ENCODE measurements around the gene RBM39.

DNA sequence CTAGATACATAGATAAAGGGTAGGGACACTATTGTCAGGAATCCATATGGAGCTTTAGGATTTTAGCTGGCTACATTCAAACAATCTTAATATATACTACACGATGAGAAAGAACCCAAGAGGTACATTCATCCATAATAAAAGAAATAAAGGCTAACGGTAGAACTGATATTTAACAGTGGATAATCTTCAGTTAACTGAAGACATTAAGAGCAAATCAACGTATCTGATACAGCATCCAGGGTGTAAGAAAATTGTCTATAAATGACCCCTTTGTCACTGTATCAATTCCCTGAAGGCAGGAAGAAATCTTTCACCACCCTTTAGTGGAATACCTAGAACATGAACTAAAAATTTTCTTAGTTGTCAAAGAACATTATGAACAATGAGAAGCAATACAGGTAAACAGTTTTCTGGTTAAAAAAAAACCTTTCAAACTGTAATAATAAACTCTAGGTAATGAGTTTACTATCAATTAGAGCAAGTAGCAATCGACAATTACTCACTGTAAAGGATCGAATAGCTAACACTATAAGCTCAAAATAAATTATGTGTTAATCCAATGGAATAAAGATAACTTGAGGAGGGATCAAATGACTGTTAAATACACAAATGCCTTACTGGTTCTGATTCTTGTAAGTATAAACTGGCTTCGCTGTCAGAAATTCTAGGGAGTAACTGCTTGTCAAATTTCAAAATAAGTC is 31.0 kb downstream of the RBM39 start:
- TF ChIP-seq POLR2A (IDR thresholded peaks at IDR 0.05; ENCODE audit: low read length), result no peak
- no peak for TF ChIP-seq GATA1 (IDR thresholded peaks at IDR 0.05; ENCODE audit: low read depth, low read length)
